ENCODE results near the gene ADD2.
"Not testable (repeated sequence)": the region's sequence is repeated elsewhere in the genome, so short reads cannot be mapped to it uniquely, and the experiment has no call there.

The ADD2 gene

GRCh38 chr2:70751881-70752280 is 16.1 kb downstream of the ADD2 start:
- DNase-seq (ENCODE audit: low read depth), result no peak

DNA sequence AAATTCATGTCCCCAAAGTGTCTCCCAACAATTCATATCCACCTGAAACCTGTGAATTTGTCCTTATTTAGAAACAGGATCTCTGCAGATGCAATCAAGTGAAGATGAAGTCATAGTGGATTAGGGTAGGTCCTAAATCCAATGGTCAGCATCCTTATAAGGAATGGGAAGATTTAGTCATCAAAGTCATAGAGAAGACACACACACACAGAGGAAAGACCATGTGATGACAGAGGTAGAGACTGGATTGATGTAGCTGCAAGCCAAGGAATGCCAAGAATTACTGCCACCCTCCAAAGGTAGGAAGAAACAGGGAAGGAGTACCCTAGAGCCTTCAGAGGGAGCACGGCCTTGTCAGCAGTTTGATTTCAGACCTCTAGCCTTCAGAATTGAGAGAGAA is 17.7 kb downstream of the ADD2 start:
- no peak for DNase-seq (ENCODE audit: low read depth)

- DNase-seq (ENCODE audit: low read depth), result no peak
These were observed 19.8 kb downstream of the ADD2 start for GRCh38 chr2:70748002-70748784.

GRCh38 chr2:70747284-70747683 is 20.7 kb downstream of the ADD2 start:
- no peak for DNase-seq (ENCODE audit: low read depth)

GRCh38 chr2:70746094-70746974 is 21.7 kb downstream of the ADD2 start:
- no peak for DNase-seq (ENCODE audit: low read depth)

GRCh38 chr2:70745276-70745825 is 22.6 kb downstream of the ADD2 start:
- no peak for DNase-seq (ENCODE audit: low read depth)

GRCh38 chr2:70744397-70744796 is 23.6 kb downstream of the ADD2 start:
- DNase-seq (ENCODE audit: low read depth), result no peak

GRCh38 chr2:70743677-70744076 is 24.3 kb downstream of the ADD2 start:
- DNase-seq (ENCODE audit: low read depth), result no peak

GRCh38 chr2:70743068-70743467 is 24.9 kb downstream of the ADD2 start:
- no peak for DNase-seq (ENCODE audit: low read depth)

DNA sequence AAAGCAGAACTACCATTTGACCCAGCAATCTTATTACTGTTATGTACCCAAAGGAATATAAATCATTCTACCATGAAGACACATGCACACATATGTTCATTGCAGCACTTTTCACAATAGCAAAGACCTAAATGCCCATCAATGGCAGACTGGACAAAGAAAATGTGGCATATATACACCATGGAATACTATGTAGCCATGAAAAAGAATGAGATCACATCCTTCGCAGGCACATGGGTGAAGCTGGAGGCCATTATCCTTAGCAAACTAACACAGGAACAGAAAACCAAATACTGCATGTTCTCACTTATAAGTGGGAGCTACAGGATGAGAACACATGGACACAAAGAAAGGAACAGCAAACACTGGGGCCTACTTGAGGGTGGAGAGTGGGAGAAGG is 28.5 kb downstream of the ADD2 start:
- not testable (repeated sequence) for DNase-seq (ENCODE audit: low read depth)

- DNase-seq (ENCODE audit: low read depth), result no peak
These were observed 29.8 kb downstream of the ADD2 start for GRCh38 chr2:70738159-70738558.

DNA sequence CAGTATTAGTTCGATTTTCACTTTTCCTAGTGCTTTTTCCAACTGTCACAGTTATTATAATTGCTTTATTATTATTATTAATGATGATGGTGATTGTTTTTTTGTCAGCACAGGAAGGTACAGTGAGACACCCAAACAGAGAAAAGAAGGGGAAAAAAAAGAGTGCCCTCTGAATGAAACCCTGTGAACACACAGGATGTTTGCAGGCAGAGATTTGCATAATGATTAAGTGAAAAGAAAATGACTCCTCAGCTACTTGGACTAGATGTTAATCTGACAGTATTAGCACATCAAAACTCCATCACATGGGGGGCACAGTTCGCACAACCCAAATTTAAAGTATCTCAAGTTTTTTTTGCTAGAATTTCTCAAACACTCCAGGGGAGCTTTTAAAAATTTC is 32.9 kb downstream of the ADD2 start:
- DNase-seq (ENCODE audit: low read depth), result no peak

DNA sequence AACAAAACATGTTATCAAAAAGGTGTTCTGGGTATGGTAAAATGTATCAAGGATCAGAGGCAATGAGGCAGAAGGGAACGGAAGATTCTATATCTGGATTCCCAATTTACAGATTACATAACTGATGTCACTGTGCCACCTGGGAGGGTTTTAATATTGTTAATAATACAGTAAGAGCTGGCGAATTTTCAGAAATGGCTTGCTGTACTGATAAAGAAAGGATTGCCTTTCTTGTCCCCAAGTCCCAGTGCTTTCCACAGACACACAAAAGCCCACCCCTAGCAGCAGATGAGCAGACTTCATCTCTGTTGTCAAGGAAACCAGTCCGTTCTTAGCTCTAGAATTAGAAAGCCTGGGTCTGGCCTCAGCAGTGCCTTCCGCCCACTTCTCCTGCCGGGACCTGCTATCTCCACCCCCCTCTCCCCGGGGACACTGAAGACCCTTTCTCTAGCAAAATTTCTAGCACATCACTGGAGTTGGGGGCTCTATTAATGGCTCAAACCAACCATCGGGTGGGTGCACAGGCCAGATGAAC is 34.3 kb downstream of the ADD2 start:
- DNase-seq (ENCODE audit: low read depth), result no peak

DNA sequence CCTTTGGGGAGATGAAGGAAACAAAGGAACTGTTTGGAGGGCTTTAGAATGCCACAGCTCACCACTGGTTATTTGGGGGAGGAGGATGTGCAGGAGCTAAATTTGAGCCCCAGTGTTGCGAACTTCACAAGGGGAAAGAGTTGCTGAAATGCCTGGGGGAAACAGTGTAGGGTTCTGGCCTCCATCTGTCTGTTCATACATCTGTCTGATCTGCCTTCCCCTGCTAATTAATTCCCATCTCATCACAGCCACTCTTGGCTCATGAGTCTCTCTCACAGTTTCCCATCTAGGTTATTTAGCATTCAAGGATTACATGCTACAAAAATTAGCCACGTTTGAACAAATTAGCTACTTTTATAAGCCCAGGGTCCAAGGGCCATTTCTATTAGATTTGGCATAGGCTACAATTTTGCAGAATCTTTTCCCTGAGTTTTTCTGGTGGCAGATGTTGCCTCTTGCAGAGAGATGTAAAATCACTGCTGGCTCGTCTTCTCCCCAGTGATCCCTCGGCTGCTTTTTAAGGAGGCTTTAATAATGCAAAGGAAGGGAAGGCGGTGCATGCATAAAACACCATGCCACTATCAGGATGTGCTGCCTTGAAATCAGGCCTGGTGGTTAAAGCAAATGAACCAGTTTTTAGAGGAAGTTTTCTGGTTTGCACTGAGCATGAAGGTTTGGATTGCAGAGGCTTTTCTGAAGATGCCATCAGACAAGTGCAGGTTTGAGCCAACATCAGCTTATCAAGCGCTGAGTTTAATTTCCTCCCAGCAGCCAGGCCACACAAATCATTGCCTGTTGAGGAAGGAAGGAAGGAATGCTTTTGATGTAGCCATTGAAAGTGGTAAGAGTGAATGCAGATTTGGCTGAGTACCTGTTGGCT is 35.0 kb downstream of the ADD2 start:
- no peak for DNase-seq (ENCODE audit: low read depth)

DNA sequence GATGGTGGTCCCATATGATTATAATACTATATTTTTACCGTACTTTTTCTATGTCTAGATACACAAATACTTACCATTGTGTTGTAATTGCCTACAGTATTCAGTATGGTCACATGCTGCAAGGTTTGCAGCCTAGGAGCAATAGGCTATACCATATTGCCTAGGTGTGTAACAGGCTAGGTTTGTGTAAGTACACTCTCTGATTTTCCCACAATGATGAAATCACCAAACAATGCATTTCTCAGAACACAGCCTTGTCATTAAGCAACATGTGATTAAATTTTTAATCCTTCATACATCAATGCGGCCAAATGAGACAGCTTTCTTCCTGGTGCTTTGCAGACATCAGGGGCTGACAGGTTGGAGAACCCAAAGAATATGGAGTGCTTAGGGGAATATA is 37.3 kb downstream of the ADD2 start:
- DNase-seq (ENCODE audit: low read depth), result no peak

DNA sequence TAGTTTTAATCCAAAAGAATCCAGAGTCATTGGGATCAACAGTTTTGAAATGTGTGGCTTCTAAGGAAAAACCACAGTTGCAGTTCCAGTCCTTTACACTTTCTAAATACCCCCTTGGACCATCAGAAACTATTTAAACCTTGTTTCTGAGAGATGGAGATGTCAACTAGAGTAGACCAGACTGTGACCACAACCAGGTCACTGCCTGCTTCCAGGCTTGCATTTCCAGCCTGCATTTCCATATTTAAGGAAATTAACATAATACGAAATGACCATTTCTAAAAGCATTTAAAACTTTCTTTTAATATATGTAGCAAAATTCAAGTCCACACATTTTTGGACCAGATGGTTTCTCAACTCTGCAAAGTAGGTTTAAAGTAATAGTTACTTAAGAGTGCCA is 38.4 kb downstream of the ADD2 start:
- no peak for DNase-seq (ENCODE audit: low read depth)

DNA sequence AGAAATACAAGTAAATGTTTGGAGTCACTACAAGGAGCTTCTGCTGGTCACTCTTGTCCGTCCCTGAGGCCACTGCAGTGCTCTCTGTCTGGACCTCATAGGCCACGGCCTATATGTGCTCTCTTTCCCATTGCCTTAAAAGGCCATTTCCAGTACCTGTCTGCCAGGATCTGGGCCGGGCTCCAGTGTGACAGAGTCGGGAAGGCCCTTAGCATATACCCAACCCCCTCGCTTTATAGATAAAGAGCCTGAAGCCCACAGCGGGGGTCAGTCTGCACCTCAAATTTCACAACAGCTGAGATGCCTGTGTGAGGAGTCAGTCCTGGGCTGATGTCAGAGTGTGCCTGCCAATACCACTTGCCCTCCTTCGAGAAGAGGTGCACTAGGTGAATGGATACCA is 39.9 kb downstream of the ADD2 start:
- DNase-seq (ENCODE audit: low read depth), result no peak

DNA sequence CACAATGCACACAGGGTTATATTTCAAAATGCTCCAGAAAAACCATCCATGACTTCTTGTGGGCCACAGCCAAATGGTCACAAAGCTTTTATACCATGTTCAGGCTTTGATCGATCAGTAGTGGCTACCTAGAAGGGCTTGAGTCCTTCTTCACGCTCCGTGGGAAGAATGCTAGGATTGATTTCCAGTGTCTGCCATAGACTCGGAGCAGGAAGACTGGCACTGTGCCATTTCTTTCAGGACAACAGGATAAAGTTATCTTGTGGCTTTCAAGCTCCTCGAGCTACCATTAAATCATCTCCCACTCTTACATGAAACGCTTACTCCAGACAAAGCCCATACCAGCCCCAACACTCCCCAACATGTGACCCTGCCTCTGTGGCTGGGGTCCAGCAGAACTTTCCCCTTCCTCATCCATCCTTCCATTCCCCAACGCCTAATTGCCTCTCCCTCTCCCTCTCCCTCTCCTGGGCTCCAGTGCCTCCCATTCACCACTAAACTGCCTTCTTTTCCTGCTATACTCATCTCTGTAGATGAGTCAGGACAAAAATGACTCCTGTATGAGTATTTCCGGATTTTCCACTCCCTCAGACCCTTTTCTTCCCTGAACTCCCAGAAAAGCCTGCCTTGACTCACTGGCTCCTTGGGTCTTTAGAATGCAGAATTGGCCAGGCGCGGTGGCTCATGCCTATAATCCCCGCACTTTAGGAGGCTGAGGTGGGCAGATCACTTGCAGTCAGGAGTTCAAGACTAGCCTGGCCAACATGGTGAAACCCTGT is 40.9 kb downstream of the ADD2 start:
- DNase-seq (ENCODE audit: low read depth), result no peak

- no peak for DNase-seq (ENCODE audit: low read depth)
These were observed 42.5 kb downstream of the ADD2 start for GRCh38 chr2:70725505-70725904.

DNA sequence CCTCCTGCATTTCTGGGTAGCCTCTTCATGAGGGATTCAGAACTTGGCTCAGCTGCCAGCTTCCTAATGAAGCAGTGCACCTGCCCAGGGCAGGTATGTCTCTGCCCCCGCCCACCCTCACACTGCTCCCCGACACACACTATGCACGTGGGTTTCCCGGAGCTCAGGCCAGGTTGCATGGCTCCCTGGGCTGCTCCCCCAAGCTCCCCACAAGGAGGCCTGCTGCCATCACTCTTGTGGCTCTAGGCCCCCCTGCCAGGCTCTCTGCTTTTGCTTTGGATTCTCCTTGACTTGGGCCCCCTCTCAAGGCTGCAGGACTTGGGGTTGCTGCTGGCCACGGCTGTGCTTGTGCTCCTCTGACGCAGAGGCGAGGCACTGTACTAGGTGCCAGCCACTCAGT is 43.6 kb downstream of the ADD2 start:
- DNase-seq (ENCODE audit: low read depth), result no peak

DNA sequence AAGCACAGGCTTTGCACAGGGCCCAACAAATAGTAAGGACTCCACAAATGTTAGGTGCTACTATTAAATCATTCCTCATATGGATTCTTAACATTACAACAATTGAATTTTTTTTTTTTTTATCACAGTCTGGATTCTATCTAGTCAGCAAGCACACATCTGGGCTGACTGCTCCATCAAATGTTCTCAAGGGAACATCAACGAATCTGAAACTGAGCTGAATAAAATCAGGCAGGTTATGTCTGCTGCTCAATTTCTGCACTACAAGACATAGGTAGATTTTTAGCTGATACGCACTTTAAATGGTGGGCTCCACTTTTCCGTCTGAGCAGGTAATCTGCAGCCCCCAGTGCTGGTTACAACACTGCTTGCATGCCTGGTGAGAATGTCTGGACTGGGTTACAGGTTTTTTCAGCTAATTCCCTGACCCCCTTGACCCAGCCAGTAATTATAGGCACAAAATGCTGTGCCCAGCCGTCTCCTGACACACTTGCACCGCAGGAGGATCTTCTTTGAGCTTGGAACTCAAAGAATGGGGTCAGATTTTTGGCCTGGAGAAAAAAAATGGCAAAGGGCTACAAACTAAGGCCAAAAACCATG is 44.6 kb downstream of the ADD2 start:
- no peak for DNase-seq (ENCODE audit: low read depth)

All from non-pigmented ciliary epithelial cell (primary cell).